Spleen (tissue), 3 donors: ENCODE results near the gene KRT31.

Source experiments
- POLR2A ChIP-seq, 3 donors: fragments of 450-650 bp; IDR thresholded peaks; one replicate each; pipeline ENCODE4 v1.5.1; 2017; ENCODE audit warnings: antibody characterized with exemption in 3 of 3, mild to moderate bottlenecking in 1 of 3
- POLR2AphosphoS5 ChIP-seq, 3 donors: sonication (generic); formaldehyde crosslinking; IDR thresholded peaks; one replicate each; pipeline ENCODE4 v1.5.1; 2017; ENCODE audit warnings: antibody characterized with exemption in 3 of 3

GRCh38 chr17:41394254-41394996, 3.0 kb downstream of the KRT31 start:
- TF ChIP-seq POLR2AphosphoS5 (IDR thresholded peaks at IDR 0.05) (no peak), POLR2A (IDR thresholded peaks at IDR 0.05) (no peak)
